Measurements from ENCODE around the gene KRT14. TPM values are rescaled to one million over a fixed set of nuclear protein-coding genes. Genes with fewer than 3 reads are reported as not detected.

Gene KRT14
- total and polyA plus RNA-seq, 12 donors = 0.30 TPM; not detected in 11

DNA sequence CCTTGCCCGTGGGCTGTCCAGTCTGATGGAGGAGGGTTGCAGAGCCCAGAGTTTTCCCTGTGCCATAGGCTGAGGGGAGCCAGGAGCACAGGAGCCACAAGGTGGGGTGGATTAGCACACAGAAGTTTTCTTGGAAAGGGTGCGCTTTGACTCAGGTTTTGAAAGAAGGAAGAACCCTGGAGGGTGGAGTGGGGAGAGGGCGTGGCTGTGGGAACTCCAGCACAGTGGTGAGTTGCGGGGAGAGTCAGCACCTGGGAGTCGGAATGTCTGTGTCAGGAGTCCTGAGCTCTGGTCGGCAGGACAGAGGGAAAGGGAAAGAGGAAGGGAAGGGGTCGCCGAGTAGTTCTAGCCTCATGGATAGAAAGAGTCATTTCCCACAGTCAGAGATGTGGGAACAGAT is 8.9 kb upstream of the KRT14 start:
- TF ChIP-seq, protein P1, sequence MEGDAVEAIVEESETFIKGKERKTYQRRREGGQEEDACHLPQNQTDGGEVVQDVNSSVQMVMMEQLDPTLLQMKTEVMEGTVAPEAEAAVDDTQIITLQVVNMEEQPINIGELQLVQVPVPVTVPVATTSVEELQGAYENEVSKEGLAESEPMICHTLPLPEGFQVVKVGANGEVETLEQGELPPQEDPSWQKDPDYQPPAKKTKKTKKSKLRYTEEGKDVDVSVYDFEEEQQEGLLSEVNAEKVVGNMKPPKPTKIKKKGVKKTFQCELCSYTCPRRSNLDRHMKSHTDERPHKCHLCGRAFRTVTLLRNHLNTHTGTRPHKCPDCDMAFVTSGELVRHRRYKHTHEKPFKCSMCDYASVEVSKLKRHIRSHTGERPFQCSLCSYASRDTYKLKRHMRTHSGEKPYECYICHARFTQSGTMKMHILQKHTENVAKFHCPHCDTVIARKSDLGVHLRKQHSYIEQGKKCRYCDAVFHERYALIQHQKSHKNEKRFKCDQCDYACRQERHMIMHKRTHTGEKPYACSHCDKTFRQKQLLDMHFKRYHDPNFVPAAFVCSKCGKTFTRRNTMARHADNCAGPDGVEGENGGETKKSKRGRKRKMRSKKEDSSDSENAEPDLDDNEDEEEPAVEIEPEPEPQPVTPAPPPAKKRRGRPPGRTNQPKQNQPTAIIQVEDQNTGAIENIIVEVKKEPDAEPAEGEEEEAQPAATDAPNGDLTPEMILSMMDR (IDR thresholded peaks at IDR 0.05) = no peak
- Histone ChIP-seq H3K36me3 (no peaks in the 10 kb centered on the region), H3K4me1 (no peaks in the 10 kb centered on the region), H3K4me3 (no peak overlapping the region), H3K27me3 (peaks cover 0 to 30% (median 13%) of the 10 kb centered on the region in 7 donors), H3K9me3 (no peaks in the 10 kb centered on the region), H3K27ac (no peak overlapping the region)
- WGBS, 2 donors = 67 to 72% methylated on average over 8 of the region's 8 CpGs
- no peak for ATAC-seq
- intact Hi-C loops (cut with DNase I) = no loop called here
- DNase-seq = no peak

DNA sequence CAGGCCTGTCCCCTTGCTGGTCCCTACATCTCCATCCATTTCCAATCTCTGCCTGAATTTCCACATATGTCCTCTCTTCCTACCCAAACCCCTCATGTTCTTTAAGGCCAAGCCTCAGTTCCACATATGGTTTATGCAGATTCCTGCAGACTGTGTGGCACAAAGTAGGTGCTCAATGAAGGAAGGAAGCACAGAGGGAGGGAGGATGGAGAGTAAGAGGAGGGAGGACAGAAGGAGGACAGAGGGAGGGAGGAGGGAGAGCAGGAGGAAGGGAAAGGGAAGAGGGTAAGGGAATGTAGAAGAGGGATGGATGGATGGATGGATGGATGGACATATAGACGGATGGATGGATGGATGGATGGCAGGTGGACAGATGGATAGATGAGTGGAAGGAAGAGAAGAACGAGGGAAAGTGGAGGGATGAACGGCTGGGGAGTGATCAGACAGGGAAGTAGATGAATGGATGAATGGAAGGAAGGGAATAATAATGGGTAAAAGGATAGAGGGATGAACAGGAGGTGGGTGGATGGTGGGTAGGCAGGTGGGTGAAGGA is 7.7 kb upstream of the KRT14 start:
- WGBS, 2 donors = 47 to 52% methylated on average over 3 of the region's 3 CpGs
- ATAC-seq = no peak

DNA sequence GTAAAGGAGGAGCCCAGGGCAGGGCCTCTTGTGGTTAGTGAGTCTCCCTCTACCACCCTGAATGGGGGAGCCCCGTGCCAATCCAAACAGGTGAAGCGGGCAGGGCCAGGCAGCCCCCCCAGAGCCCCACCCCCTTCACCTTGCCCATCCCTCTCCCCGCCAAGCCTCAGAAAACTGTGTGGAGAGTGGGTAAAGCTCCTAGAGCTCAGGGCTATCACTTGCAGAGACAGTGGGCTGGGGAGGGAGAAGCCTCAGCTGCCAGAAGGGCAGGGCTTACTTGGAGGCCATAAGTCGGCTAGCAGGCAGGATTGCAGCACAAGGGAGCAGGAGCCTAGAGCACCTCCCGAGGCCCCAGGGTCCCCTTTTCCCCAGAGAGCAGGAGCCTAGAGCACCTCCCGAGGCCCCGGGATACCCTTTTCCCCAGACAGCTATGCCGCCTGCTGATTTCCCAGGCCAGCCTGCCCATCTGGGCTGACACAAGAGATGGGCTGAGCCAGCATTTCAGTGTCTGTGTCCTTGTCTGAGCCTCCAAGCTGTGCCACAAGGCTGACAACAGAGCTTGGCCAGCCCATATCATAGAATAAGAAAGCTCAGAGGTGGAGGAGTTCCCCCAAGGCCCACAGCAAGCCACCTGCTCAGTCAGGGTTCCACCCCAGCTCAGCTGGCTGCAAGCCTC is 6.7 kb upstream of the KRT14 start:
- intact Hi-C loops (cut with DNase I) = no loop called here
- Histone ChIP-seq H3K27me3 (peaks cover 0 to 35% (median 13%) of the 10 kb centered on the region in 7 donors), H3K9me3 (no peaks in the 10 kb centered on the region), H3K36me3 (no peaks in the 10 kb centered on the region), H3K4me3 (no peak overlapping the region), H3K4me1 (no peaks in the 10 kb centered on the region), H3K27ac (no peak overlapping the region)
- peak in 1 of 8 donors; percentile 29 for ATAC-seq
- DNase-seq = no peak
- 65 to 75% methylated on average over 8 of the region's 8 CpGs for WGBS, 2 donors
- TF ChIP-seq, protein P1 (IDR thresholded peaks at IDR 0.05) = no peak

More for the DNA sequence above, 7.7 kb upstream of the KRT14 start:
- TF ChIP-seq, protein P1 (IDR thresholded peaks at IDR 0.05) = no peak
- Histone ChIP-seq H3K27me3 (peaks cover 0 to 31% (median 13%) of the 10 kb centered on the region in 7 donors), H3K27ac (no peak overlapping the region), H3K9me3 (no peaks in the 10 kb centered on the region), H3K4me1 (no peaks in the 10 kb centered on the region), H3K4me3 (no peak overlapping the region), H3K36me3 (no peaks in the 10 kb centered on the region)
- DNase-seq = no peak
- intact Hi-C loops (cut with DNase I) = no loop called here

DNA sequence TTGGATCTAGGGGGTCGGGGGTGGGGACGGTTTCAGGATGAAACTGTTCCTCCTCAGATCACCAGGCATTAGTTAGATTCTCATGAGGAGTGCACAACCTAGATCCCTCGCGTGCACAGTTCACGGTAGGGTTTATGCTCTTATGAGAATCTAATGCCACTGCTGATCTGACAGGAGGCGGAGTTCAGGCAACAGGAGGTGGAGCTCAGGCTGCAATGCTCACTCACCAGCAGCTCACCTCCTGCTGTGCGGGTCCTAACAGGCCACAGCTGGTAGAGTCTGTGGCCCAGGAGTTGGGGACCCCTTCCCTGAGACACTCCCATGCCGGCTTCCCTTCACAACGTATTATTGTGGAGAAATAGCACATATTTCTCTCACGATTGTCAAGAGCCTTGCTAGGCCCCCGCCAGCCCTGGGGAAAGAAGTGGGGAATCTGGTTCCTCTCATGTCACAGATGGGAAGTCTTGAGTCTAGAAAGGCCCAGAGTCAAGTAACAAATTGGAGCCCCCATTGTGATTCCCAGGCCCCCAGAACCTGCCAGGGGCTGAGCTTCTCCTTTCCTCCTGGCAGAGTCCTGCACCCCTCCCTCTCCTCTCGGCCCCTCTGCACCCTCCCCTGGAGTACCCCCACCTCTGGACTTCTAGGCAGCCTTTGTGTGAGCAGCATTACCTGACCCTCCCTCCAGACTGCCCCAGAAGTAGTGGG is 6.1 kb upstream of the KRT14 start:
- peaks cover 0 to 35% (median 13%) of the 10 kb centered on the region in 7 donors for H3K27me3 ChIP-seq
- intact Hi-C loops (cut with DNase I) = no loop called here
- TF ChIP-seq, protein P1 (IDR thresholded peaks at IDR 0.05) = no peak
- no peak overlapping the region for H3K4me3 ChIP-seq
- H3K4me1 ChIP-seq = no peaks in the 10 kb centered on the region
- DNase-seq (no peak), ATAC-seq (no peak)
- 70 to 74% methylated on average over 12 of the region's 12 CpGs for WGBS, 2 donors
- no peaks in the 10 kb centered on the region for H3K9me3 ChIP-seq
- no peaks in the 10 kb centered on the region for H3K36me3 ChIP-seq
- no peak overlapping the region for H3K27ac ChIP-seq
